ENCODE data around the gene UTP15. TPM values are rescaled to one million over a fixed set of nuclear protein-coding genes. Genes with fewer than 3 reads are reported as not detected.

UTP15 gene
- total and polyA plus RNA-seq, 2 donors (not counting 3 experiments of a cell fraction or from before 2014, with no cell fraction given) = 11.7 to 25.2 TPM

- no TSS peak for BruUV-seq (replicated peaks)
- POLR2A ChIA-PET = no interaction called here
- Histone ChIP-seq H3K27me3 (ENCODE audit: control insufficient read depth in 2 of 2, insufficient read depth in 2 of 2, low read length in 2 of 2) (peaks cover 0 to 3% of the 10 kb centered on the region in 2 experiments), H3K9ac (replicated peaks; ENCODE audit: extremely low read depth, insufficient read depth, low read length) (no peak overlapping the region), H3K9me1 (replicated peaks; ENCODE audit: control insufficient read depth, extremely low read depth, insufficient read depth, low read length) (no peaks in the 10 kb centered on the region), H2AFZ (ENCODE audit: low read depth, low read length) (no peak overlapping the region), H3K27ac (ENCODE audit: insufficient read depth, low read depth, low read length) (no peak overlapping the region), H3K4me2 (ENCODE audit: insufficient read depth, low read length) (no peak overlapping the region), H4K20me1 (replicated peaks; ENCODE audit: control insufficient read depth, extremely low read depth, insufficient read depth, low read length) (no peaks in the 10 kb centered on the region), H3K4me3 (replicated peaks in 1 of 3; ENCODE audit: insufficient read depth in 1 of 3, low read depth in 1 of 3, low read length in 3 of 3) (no peak overlapping the region), H3K79me2 (ENCODE audit: control insufficient read depth, insufficient read depth, low read length) (no peaks in the 10 kb centered on the region), H3K4me1 (ENCODE audit: control insufficient read depth, extremely low read depth, insufficient read depth, low read length) (peaks cover 23% of the 10 kb centered on the region), H3K36me3 (ENCODE audit: control insufficient read depth in 2 of 2, extremely low read depth in 1 of 2, insufficient read depth in 2 of 2, low read length in 2 of 2) (no peaks in the 10 kb centered on the region), H3K9me3 (replicated peaks; ENCODE audit: control insufficient read depth, insufficient read depth, low read length) (no peaks in the 10 kb centered on the region)
- dilution Hi-C loops (cut with MboI; ENCODE audit: extremely low pct_ligation_motif_present, low sequenced_read_pairs) (no loop called here), intact Hi-C loops (cut with micrococcal nuclease) (loop anchor here (2.0 kb wide), 1 partner anchor 19 kb away; the partner anchor contains the start of genes ANKRA2 and UTP15)
- no peak for DNase-seq (ENCODE audit: low read depth, low spot score)
- CTCF ChIA-PET = no interaction called here
- no peak for TF ChIP-seq MYC (IDR thresholded peaks at IDR 0.05; ENCODE audit: low read depth, low read length)
- no peak for TF ChIP-seq POLR2AphosphoS5 (IDR thresholded peaks at IDR 0.05; ENCODE audit: insufficient read depth, low read depth, low read length)
- no peak for TF ChIP-seq CTCF (IDR thresholded peaks at IDR 0.05; ENCODE audit: extremely low read depth in 1 of 2, insufficient read depth in 1 of 2, low read depth in 1 of 2, low read length in 2 of 2)
- no peak for TF ChIP-seq POLR2A (IDR thresholded peaks at IDR 0.05; ENCODE audit: low read depth, low read length)
- no peak for TF ChIP-seq FOS (IDR thresholded peaks at IDR 0.05; ENCODE audit: borderline replicate concordance, insufficient read depth, low read length)
- TF ChIP-seq MAX (IDR thresholded peaks at IDR 0.05; ENCODE audit: insufficient read depth, insufficient read length) = no peak
- TF ChIP-seq GATA2 (IDR thresholded peaks at IDR 0.05; ENCODE audit: insufficient read depth, insufficient read length, low read depth, low read length) = no peak
- no peak for TF ChIP-seq EZH2 (IDR thresholded peaks at IDR 0.05; ENCODE audit: borderline replicate concordance, low read depth, low read length, severe bottlenecking)
- FAIRE-seq = no peak
Observed at GRCh38 chr5:73545403-73545779, 20.2 kb upstream of the UTP15 start.

Measured in endothelial cell of umbilical vein (primary cell).